GM21390 (cell line): Measurements from ENCODE around the gene BEX1.
"Not testable (repeated sequence)": the region's sequence is repeated elsewhere in the genome, so short reads cannot be mapped to it uniquely, and the experiment has no call there.

ENCODE experiments used
- ATAC-seq: cut with Tn5 transposase; IDR thresholded peaks from one replicate; pipeline ENCODE4 v1.9.1; 2021; ENCODE audit not compliant: unreplicated experiment

The BEX1 gene

GRCh38 chrX:103063918-103064434, at the start of gene BEX1:
TSS of gene BEX1 (minus strand) at chrX:103064171. CDS start at chrX:103063274, 897 bp downstream.
- no peak for ATAC-seq

GRCh38 chrX:103109497-103109896, 45.5 kb upstream of the BEX1 start:
- not testable (repeated sequence) for ATAC-seq

- ATAC-seq, result no peak
These were observed 43.9 kb upstream of the BEX1 start for GRCh38 chrX:103107836-103108235.

DNA sequence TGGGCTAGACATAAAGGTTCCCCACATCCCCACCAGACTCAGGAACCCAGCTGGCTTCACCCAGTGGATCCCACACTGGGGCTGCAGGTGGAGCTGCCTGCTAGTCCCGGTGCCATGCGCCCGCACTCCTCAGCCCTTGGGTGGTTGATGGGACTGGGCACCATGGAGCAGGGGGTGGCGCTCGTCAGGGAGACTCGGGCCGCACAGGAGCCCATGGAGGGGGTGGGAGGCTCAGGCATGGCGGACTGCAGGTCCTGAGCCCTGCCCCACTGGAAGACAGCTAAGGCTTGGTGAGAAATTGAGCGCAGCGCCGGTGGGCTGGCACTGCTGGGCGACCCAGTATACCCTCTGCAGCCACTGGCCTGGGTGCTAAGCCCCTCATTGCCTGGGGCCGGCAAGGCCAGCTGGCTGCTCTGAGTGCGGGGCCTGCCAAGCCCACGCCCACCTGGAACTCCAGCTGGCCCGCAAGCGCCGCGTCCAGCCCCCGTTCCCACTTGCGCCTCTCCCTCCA, 43.3 kb upstream of the BEX1 start:
- not testable (repeated sequence) for ATAC-seq

DNA sequence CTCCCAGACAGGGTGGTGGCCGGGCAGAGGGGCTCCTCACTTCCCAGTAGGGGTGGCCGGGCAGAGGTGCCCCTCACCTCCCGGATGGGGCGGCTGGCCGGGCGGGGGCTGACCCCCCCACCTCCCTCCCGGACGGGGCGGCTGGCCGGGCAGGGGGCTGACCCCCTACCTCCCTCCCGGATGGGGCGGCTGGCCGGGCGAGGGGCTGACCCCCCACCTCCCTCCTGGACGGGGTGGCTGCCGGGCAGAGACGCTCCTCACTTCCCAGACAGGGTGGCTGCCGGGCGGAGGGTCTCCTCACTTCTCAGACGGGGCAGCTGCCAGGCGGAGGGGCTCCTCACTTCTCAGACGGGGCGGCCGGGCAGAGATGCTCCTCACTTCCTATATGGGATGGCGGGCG, 40.4 kb upstream of the BEX1 start:
- ATAC-seq, result not testable (repeated sequence)

DNA sequence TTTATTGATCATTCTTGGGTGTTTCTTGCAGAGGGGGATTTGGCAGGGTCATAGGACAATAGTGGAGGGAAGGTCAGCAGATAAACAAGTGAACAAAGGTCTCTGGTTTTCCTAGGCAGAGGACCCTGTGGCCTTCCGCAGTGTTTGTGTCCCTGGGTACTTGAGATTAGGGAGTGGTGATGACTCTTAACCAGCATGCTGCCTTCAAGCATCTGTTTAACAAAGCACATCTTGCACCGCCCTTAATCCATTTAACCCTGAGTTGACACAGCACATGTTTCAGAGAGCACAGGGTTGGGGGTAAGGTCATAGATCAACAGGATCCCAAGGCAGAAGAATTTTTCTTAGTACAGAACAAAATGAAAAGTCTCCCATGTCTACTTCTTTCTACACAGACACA, 39.9 kb upstream of the BEX1 start:
- not testable (repeated sequence) for ATAC-seq

GRCh38 chrX:103101299-103102042, 37.5 kb upstream of the BEX1 start:
- no peak for ATAC-seq

DNA sequence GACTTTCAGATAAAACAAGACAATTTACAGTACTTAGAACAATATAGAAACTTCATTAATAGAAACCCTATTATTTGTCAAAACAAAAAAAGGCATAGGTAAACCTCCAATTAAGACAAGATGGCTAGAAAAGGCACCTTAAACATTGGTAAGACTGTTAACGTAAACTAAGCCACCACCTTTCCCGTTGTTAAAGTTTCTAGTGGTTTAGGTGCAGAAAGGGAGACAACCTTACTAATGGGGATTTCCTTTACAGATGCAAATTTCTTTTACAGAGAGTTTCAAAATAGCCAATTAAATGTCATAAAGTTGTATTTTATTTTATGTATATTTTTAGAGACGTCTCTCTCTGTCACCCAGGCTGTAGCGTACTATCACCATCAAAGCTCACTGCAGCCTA, 36.5 kb upstream of the BEX1 start:
- ATAC-seq, result no peak

- no peak for ATAC-seq
These were observed 35.7 kb upstream of the BEX1 start for GRCh38 chrX:103099691-103100090.

DNA sequence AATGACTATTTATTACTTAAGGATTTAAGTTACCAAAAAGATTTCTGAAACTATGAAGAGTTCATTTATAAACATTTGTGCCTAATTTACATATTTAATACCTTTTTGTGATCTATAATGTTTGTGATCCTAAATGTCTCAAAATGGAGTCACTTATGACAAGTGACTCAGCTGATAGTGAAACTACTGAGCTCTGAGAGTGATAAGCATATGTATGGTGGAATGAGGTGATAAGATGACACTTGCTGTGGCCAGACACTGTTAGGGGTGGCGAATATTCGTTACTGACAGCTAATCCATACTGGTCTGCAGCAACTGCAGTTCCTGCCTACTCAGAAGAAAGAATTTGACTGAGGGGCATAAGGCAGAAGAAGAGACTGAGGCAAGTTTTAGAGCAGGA, 34.5 kb upstream of the BEX1 start:
- no peak for ATAC-seq

GRCh38 chrX:103092942-103093341, 29.0 kb upstream of the BEX1 start, which contains the start of gene NXF3:
TSS of gene NXF3 (minus strand) at chrX:103093143. CDS start at chrX:103093023, 120 bp downstream.
- no peak for ATAC-seq

GRCh38 chrX:103081051-103081450, 17.1 kb upstream of the BEX1 start:
- no peak for ATAC-seq

GRCh38 chrX:103073467-103073866, 9.5 kb upstream of the BEX1 start:
- no peak for ATAC-seq

GRCh38 chrX:103066606-103067005, 2.6 kb upstream of the BEX1 start:
- no peak for ATAC-seq

- ATAC-seq, result no peak
These were observed 653 bp downstream of the BEX1 start for GRCh38 chrX:103063191-103063845.

- ATAC-seq, result no peak
These were observed 2.5 kb downstream of the BEX1 start for GRCh38 chrX:103061486-103061885.

- ATAC-seq, result no peak
These were observed 7.1 kb downstream of the BEX1 start for GRCh38 chrX:103056902-103057301.

DNA sequence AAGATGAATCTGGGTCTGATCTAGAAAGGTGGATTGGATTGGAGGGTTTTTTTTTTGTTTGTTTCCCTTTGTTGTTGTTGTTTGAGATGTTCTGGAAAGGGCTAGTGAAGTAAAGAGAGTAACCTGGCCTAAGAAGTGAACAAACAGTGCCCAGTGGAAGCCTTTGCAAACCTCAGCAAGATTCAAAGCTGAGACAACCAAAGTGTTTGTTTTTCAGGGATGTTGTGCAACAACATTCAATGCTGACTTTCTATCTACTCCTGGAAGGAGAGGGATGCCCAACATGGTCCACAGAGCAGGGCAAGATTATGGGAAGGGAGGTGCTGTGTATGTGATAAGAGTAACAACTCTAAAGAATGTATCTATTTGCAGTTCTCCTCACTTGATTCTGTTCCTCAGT, 11.3 kb downstream of the BEX1 start:
- ATAC-seq, result no peak

GRCh38 chrX:103051260-103051789, 12.6 kb downstream of the BEX1 start:
- ATAC-seq, result no peak

DNA sequence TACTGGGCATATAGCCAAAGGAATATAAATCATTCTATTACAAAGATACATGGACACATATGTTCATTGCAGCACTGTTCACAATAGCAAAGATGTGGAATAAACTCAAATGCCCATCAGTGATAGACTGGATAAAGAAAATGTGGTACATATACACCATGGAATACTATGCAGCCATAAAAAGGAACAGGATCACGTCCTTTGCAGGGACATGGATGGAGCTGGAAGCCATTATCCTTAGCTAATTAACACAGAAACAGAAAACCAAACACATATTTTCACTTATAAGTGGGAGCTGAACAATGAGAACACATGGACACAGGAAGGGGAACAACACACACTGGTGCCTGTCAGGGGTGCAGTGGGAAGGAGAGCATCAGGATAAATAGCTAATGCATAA, 30.6 kb downstream of the BEX1 start:
- ATAC-seq, result not testable (repeated sequence)

- no peak for ATAC-seq
These were observed 46.4 kb downstream of the BEX1 start for GRCh38 chrX:103017542-103017941.

GRCh38 chrX:103012945-103013344, 51.0 kb downstream of the BEX1 start:
- ATAC-seq, result no peak
